Measurements from ENCODE around the gene SH3RF3. TPM values are rescaled to one million over a fixed set of nuclear protein-coding genes. Genes with fewer than 3 reads are reported as not detected.

Gene SH3RF3
- total and polyA plus RNA-seq, 4 donors, result 2.9 to 9.7 (median 8.6) TPM

GRCh38 chr2:109247812-109248211 is 118.8 kb downstream of the SH3RF3 start:
- no peak overlapping the region for H3K9ac ChIP-seq (ENCODE audit: insufficient read depth in 1 of 2, low read length in 2 of 2)
- no peaks in the 10 kb centered on the region for H3K36me3 ChIP-seq (ENCODE audit: control insufficient read depth in 4 of 4, insufficient read depth in 4 of 4, low read length in 4 of 4)
- no peaks in the 10 kb centered on the region for H3K27me3 ChIP-seq (ENCODE audit: control insufficient read depth in 3 of 3, insufficient read depth in 3 of 3, low read length in 2 of 3)
- no peak for ATAC-seq (ENCODE audit: insufficient read depth, low FRiP score)
- WGBS, 2 donors, result 56 to 71% methylated on average over 3 of the region's 3 CpGs
- no peaks in the 10 kb centered on the region for H3K9me3 ChIP-seq (ENCODE audit: control insufficient read depth in 4 of 4, insufficient read depth in 3 of 4, low read length in 3 of 4)
- H3K27ac ChIP-seq (ENCODE audit: low read depth in 1 of 2, low read length in 1 of 2), result no peak overlapping the region
- H3K4me3 ChIP-seq, result no peak overlapping the region
- peak in 2 of 3 donors; percentile 51 to 69 for DNase-seq
- TF ChIP-seq CTCF (IDR thresholded peaks at IDR 0.05; ENCODE audit: control extremely low read depth, extremely low read depth), result no peak
- peaks cover 3 to 21% (median 6%) of the 10 kb centered on the region in 5 donors for H3K4me1 ChIP-seq (ENCODE audit: control insufficient read depth in 5 of 5, insufficient read depth in 5 of 5, low read length in 5 of 5)

GRCh38 chr2:109248590-109248989 is 119.6 kb downstream of the SH3RF3 start:
- Histone ChIP-seq H3K9ac (ENCODE audit: insufficient read depth in 1 of 2, low read length in 2 of 2) (no peak overlapping the region), H3K4me3 (no peak overlapping the region), H3K36me3 (ENCODE audit: control insufficient read depth in 4 of 4, insufficient read depth in 4 of 4, low read length in 4 of 4) (no peaks in the 10 kb centered on the region), H3K27ac (ENCODE audit: low read depth in 1 of 2, low read length in 1 of 2) (no peak overlapping the region), H3K4me1 (ENCODE audit: control insufficient read depth in 5 of 5, insufficient read depth in 5 of 5, low read length in 5 of 5) (peaks cover 0 to 16% (median 6%) of the 10 kb centered on the region in 5 donors), H3K9me3 (ENCODE audit: control insufficient read depth in 4 of 4, insufficient read depth in 3 of 4, low read length in 3 of 4) (no peaks in the 10 kb centered on the region), H3K27me3 (ENCODE audit: control insufficient read depth in 3 of 3, insufficient read depth in 3 of 3, low read length in 2 of 3) (no peaks in the 10 kb centered on the region)
- no peak for TF ChIP-seq CTCF (IDR thresholded peaks at IDR 0.05; ENCODE audit: control extremely low read depth, extremely low read depth)
- WGBS, 2 donors, result 86 to 95% methylated on average over 2 of the region's 2 CpGs
- ATAC-seq (ENCODE audit: insufficient read depth, low FRiP score) (no peak), DNase-seq (no peak)

GRCh38 chr2:109253217-109253616 is 124.2 kb downstream of the SH3RF3 start:
- Histone ChIP-seq H3K4me1 (ENCODE audit: control insufficient read depth in 5 of 5, insufficient read depth in 5 of 5, low read length in 5 of 5) (peaks cover 0 to 14% (median 0%) of the 10 kb centered on the region in 5 donors), H3K27me3 (ENCODE audit: control insufficient read depth in 3 of 3, insufficient read depth in 3 of 3, low read length in 2 of 3) (no peaks in the 10 kb centered on the region), H3K4me3 (no peak overlapping the region), H3K36me3 (ENCODE audit: control insufficient read depth in 4 of 4, insufficient read depth in 4 of 4, low read length in 4 of 4) (no peaks in the 10 kb centered on the region), H3K27ac (ENCODE audit: low read depth in 1 of 2, low read length in 1 of 2) (no peak overlapping the region), H3K9ac (ENCODE audit: insufficient read depth in 1 of 2, low read length in 2 of 2) (no peak overlapping the region), H3K9me3 (ENCODE audit: control insufficient read depth in 4 of 4, insufficient read depth in 3 of 4, low read length in 3 of 4) (no peaks in the 10 kb centered on the region)
- 83 to 87% methylated on average over 7 of the region's 7 CpGs for WGBS, 2 donors
- no peak for DNase-seq
- ATAC-seq (ENCODE audit: insufficient read depth, low FRiP score), result no peak
- no peak for TF ChIP-seq CTCF (IDR thresholded peaks at IDR 0.05; ENCODE audit: control extremely low read depth, extremely low read depth)

All from lung (tissue), 12 donors.